Measurements from ENCODE around the gene RIC8B.

DNA sequence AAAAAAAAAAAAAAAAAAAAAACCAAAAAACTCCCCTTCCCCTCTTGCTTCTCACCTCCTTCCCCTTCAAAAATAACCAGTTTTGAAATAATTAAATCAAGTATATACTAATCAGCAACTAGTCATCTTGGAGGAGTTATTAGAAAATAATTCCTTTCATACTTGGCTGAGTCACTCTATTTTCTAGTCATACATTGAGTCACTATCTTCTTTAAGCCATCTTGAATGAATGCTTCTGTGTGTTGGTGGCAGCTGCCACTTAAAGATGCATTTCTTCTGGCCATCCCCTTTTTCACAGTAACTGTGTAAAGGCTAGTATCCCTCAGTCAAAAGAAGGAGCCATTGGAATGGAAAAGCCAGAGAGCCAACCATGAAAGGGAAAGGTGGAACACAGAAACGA, 97.0 kb downstream of the RIC8B start:
- TF ChIP-seq, protein P1, sequence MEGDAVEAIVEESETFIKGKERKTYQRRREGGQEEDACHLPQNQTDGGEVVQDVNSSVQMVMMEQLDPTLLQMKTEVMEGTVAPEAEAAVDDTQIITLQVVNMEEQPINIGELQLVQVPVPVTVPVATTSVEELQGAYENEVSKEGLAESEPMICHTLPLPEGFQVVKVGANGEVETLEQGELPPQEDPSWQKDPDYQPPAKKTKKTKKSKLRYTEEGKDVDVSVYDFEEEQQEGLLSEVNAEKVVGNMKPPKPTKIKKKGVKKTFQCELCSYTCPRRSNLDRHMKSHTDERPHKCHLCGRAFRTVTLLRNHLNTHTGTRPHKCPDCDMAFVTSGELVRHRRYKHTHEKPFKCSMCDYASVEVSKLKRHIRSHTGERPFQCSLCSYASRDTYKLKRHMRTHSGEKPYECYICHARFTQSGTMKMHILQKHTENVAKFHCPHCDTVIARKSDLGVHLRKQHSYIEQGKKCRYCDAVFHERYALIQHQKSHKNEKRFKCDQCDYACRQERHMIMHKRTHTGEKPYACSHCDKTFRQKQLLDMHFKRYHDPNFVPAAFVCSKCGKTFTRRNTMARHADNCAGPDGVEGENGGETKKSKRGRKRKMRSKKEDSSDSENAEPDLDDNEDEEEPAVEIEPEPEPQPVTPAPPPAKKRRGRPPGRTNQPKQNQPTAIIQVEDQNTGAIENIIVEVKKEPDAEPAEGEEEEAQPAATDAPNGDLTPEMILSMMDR (IDR thresholded peaks at IDR 0.05; ENCODE audit: low read depth, low read length), result no peak
- TF ChIP-seq EZH2phosphoT487 (IDR thresholded peaks at IDR 0.05; ENCODE audit: low read depth), result no peak
